HG03457 (cell line): ENCODE results near the gene PIP4K2A.

ENCODE experiments used
- ATAC-seq: cut with Tn5 transposase; IDR thresholded peaks from one replicate; pipeline ENCODE4 v1.9.1; 2021; ENCODE audit warnings: moderate number of reproducible peaks; ENCODE audit not compliant: unreplicated experiment

The PIP4K2A gene

GRCh38 chr10:22670788-22671187 lies 43.6 kb downstream of the PIP4K2A start:
- ATAC-seq: no peak

DNA sequence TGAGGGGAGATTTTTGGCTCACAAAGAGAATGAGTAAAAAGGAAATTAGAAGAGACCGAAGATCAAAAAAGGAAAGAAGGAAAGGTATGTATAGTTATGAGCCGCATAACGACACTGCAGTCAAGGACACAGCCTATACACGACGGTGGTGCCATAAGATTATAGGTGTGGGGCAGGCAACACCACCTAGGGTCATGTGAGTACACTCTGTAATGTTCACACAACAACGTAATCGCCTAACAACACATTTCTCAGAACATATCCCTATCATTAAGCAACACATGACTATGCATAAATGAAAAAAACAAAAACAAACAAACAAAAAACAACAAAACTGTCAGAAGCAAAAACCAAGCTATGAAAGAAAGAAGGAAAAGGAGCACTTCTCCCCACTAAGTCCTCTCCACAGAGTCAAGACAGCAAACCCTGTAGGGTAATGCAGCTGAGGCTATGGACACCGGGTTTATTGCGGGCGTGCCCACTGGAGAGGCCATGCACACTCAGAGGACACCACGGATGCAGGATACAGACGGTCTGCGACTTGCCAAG lies 45.1 kb downstream of the PIP4K2A start:
- ATAC-seq: no peak

- ATAC-seq: no peak
Measured at GRCh38 chr10:22667093-22667480, 47.3 kb downstream of the PIP4K2A start.

- peak; percentile 65 for ATAC-seq
Measured at GRCh38 chr10:22666287-22667092, 47.9 kb downstream of the PIP4K2A start.

- no peak for ATAC-seq
Measured at GRCh38 chr10:22665329-22665728, 49.0 kb downstream of the PIP4K2A start.

DNA sequence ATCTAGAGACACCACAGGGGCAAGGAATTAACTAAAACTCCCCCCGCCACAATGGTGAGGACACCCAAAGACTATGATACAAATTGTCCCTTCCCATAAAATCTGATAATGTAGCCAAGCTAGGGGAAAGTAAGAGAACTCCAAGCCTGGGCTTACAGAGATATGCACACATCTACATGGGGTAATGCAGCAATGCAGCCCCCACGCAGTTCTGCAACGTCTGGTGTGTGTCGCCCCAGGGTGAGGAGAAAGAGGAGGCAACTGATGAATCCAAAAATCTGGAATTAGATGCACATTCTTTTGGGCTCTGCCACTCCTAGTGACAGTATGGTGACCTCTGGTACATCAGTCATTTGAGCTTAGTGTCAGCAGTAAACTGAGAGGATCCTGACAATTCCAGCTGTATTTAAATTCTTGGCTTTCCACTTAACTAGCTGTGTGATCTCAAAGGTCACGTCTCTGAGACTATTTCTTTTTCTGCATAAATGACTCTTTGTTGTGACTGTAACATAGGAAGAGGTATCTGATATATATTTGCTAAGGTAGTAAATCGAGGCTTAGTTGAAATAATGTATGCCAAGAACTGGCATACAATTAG lies 51.5 kb downstream of the PIP4K2A start:
- ATAC-seq: no peak

- no peak for ATAC-seq
Measured at GRCh38 chr10:22659866-22660265, 54.5 kb downstream of the PIP4K2A start.

- no peak for ATAC-seq
Measured at GRCh38 chr10:22658745-22659410, 55.5 kb downstream of the PIP4K2A start.

DNA sequence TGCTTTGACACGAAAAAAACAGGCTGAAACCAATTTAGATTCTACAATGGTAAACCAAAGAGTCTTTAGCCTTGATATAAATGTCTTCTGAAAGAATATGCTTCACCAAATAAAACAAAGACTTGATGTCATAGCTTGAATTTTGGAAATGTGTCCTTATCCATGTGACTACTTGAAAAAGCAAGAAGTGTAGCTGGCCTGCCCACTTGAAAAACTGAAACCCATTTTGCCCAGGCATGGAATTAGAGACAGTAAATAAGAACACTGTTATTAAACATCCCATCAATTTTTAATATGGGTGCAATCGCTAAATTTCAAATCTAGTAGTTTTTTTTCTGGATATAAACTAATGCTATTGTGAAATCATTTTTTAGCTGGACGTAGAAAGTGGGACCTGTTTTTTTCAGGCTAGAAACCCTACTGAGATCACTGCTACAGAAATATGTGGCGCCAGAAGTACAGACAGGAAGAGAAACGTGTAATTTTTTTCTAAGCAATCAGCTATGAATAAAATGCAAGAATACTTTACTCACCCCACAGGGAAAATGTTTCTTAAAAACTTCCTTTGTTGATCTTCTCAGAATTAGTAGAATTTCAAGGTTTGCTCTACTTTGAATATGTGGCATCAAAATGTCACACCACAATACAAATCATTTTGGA lies 56.7 kb downstream of the PIP4K2A start:
- ATAC-seq: no peak

DNA sequence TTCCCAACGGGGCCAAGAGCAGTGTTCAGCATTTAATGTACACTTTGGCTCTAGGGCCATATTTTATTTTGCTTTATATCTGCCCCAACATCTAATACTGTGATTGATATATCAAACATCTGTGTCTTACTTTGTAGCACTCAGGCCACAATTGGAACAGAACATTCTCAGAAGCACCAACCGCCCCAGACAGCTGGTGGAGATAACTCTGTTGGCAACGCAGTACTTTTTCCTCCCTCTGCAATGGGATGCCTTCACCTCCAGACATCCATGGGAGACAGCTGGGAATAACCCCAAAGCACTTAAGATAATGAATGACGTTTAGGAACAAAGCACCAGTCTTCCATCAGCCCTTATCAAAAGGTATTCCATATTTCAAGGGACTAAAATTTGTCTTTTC lies 57.4 kb downstream of the PIP4K2A start:
- no peak for ATAC-seq

DNA sequence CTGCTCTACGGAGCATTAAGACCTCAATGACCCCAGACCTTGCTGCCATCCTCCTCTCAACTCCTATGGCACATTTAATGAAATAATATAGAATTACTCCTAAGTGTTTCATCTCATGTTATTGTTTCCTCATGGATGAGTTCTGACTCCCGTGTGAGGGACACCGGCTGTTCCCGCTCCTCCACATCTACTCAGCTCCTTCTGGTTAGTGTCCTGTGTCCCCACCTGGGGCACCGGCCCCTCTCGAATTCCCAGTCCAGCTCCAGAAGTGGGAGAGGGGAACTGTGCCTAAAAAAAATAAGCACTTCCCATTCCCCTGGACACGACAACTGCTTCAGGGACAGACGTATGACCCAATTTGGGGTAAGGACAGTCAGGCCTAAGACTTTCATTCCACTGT lies 58.3 kb downstream of the PIP4K2A start:
- no peak for ATAC-seq

GRCh38 chr10:22655312-22655981 lies 58.9 kb downstream of the PIP4K2A start:
- no peak for ATAC-seq

DNA sequence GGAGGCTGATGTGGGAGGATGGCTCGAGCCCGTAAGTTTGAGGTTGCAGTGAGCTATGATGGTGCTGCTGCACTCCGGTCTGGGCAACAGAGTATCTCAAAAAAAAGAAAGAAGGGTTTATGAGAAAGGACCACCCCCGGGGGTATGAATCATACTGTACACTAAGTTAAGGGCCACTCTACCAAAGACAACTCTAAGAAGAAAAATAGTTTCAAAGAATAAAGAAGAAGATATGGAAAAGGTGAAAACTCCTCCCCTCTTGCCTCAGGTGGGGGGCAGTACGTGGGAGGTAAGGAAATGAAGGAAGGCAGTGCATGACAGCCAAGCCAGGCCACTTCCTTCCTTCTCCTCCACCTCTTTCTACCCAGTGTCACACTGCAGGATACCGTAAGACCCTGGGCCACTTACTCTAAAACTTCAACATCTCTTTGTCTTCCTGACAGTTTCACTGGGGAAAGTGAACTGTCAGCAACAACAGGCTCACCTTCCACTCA lies 61.3 kb downstream of the PIP4K2A start:
- ATAC-seq: no peak

GRCh38 chr10:22651276-22651980 lies 63.0 kb downstream of the PIP4K2A start:
- no peak for ATAC-seq

DNA sequence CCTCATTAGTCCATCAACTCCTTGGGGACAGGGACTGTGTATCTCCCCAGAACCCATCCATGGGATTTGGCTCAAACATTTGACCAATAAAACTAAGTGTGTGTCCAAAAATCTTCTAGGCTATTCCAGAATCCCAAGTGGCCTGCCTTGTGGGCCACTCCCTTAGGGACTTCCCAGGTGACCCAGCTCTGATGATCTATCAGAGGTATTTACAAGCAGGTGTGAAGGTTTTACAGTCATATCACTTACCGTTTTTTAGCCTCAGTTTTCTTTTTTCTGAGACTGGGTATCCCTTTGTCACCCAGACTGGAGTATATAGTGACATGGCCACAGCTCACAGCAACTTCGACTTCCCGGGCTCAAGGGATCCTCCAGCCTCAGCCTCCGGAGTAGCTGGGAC lies 64.4 kb downstream of the PIP4K2A start:
- no peak for ATAC-seq

DNA sequence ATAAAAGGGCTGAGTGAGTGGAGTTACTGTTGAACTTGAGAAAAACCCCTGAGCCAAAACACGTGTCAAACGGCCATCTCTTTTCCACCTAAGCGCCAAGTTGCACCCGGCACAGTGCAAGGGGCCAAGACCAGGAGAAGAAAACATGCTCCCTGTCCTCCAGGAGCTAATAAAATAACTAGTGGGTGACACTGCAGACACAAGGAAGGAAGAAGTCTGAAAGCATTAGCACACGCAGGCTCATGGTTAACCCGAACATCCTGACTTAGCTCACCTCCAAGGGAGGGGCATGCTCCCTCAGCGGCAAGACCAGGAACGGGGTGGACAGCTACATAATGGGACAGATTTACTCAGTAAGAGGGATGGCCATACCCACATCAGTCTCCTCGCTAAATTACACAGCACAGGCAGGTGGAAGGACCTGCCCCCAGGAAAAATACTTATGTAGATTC lies 65.0 kb downstream of the PIP4K2A start:
- ATAC-seq: no peak

GRCh38 chr10:22648547-22648961 lies 65.8 kb downstream of the PIP4K2A start:
- ATAC-seq: peak; percentile 38

DNA sequence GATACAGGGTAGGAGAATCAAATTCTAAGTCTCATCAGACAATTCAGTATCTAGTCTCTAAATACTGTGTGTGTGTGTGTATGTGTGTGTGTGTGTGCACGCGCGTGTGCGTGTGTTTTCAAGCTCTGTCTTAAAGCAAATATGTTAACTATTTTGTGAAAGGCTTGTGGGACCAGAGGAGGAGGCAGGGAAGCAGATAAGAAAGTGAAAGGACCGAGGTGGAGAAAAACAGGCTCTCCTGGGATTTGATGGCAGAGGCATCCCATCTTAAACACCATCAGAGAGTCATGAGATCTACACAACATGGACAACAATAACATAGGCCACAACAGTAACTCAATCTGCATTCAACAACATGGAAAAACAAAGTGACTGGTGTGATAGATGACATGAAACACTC lies 67.1 kb downstream of the PIP4K2A start:
- ATAC-seq: no peak

DNA sequence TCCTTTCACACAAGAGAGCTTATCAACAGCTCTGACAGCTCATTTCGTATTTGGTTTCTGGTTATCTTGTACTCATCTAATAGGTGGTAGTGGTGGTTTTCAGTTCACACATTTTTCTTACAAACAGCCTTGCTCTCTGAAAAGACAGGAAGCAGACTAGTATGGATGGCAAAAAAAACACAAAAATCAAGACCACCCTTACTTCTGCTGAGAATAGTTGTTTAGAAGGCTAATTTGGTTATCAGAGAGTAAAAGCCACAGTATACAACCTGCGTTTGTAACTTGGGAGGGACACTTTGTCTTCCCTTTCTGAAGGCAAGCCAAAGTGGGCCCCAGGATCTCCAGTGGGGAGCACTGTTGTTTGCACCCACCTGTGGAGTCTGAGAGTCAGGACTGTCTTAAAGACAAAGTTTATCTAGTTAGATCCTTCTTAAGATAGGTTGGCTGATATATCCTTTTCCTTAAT lies 68.0 kb downstream of the PIP4K2A start:
- ATAC-seq: peak; percentile 57

- ATAC-seq: no peak
Measured at GRCh38 chr10:22644222-22644621, 70.2 kb downstream of the PIP4K2A start.
